ENCODE results near the gene RNF40. TPM values are rescaled to one million over a fixed set of nuclear protein-coding genes. Genes with fewer than 3 reads are reported as not detected.

Gene RNF40
- total RNA-seq, 1 experiment from 2014 or later, result 114 TPM

DNA sequence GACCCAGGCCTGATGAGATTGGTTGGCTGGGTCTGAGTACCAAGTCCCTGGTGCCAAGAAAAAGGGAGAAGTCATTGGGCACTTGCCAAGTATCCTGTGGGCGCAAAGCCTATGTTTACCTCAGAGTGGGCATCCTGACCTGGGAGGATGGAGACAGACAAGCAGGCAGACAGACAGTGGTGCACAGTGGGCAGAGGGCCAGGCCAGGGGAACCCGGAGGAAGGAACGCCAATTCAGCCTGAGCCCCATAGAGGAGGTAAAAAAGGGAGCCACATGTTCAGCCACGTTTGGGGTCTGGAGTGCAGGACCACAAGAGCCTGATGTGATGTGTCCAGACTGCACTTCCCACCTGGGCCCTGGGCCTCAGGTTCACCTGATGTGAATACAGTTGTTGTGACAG lies 8.5 kb upstream of the RNF40 start:
- Histone ChIP-seq H3K9me3 (ENCODE audit: control insufficient read depth, insufficient read depth, low read depth, low read length) (no peaks in the 10 kb centered on the region), H3K4me1 (ENCODE audit: control insufficient read depth, insufficient read depth, low read length) (peaks cover 8% of the 10 kb centered on the region), H3K27me3 (ENCODE audit: control insufficient read depth, insufficient read depth, low read length) (no peaks in the 10 kb centered on the region), H3K4me3 (ENCODE audit: low read depth in 2 of 2, low read length in 2 of 2) (no peak overlapping the region), H3K36me3 (ENCODE audit: control insufficient read depth, insufficient read depth, low read length) (peaks cover 3% of the 10 kb centered on the region), H3K27ac (ENCODE audit: low read length) (no peak overlapping the region)
- ATAC-seq, result no peak
- intact Hi-C loops (cut with micrococcal nuclease; ENCODE audit: unreplicated experiment), result no loop called here
- TF ChIP-seq, protein P1, sequence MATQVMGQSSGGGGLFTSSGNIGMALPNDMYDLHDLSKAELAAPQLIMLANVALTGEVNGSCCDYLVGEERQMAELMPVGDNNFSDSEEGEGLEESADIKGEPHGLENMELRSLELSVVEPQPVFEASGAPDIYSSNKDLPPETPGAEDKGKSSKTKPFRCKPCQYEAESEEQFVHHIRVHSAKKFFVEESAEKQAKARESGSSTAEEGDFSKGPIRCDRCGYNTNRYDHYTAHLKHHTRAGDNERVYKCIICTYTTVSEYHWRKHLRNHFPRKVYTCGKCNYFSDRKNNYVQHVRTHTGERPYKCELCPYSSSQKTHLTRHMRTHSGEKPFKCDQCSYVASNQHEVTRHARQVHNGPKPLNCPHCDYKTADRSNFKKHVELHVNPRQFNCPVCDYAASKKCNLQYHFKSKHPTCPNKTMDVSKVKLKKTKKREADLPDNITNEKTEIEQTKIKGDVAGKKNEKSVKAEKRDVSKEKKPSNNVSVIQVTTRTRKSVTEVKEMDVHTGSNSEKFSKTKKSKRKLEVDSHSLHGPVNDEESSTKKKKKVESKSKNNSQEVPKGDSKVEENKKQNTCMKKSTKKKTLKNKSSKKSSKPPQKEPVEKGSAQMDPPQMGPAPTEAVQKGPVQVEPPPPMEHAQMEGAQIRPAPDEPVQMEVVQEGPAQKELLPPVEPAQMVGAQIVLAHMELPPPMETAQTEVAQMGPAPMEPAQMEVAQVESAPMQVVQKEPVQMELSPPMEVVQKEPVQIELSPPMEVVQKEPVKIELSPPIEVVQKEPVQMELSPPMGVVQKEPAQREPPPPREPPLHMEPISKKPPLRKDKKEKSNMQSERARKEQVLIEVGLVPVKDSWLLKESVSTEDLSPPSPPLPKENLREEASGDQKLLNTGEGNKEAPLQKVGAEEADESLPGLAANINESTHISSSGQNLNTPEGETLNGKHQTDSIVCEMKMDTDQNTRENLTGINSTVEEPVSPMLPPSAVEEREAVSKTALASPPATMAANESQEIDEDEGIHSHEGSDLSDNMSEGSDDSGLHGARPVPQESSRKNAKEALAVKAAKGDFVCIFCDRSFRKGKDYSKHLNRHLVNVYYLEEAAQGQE (IDR thresholded peaks at IDR 0.05; ENCODE audit: insufficient read depth in 1 of 2, low read depth in 2 of 2, low read length in 1 of 2), result no peak
- TF ChIP-seq POLR2AphosphoS5 (IDR thresholded peaks at IDR 0.05; ENCODE audit: low read depth, low read length), result no peak
- in situ Hi-C loops (cut with HindIII; ENCODE audit: low pct_unique_long_range_greater_than_20kb, low sequenced_read_pairs), result no loop called here
- ChIA-PET CTCF (no interaction called here), POLR2A (no interaction called here)
- BruUV-seq (replicated peaks), result no TSS peak
- DNase-seq (ENCODE audit: low read depth, low spot score), result no peak

DNA sequence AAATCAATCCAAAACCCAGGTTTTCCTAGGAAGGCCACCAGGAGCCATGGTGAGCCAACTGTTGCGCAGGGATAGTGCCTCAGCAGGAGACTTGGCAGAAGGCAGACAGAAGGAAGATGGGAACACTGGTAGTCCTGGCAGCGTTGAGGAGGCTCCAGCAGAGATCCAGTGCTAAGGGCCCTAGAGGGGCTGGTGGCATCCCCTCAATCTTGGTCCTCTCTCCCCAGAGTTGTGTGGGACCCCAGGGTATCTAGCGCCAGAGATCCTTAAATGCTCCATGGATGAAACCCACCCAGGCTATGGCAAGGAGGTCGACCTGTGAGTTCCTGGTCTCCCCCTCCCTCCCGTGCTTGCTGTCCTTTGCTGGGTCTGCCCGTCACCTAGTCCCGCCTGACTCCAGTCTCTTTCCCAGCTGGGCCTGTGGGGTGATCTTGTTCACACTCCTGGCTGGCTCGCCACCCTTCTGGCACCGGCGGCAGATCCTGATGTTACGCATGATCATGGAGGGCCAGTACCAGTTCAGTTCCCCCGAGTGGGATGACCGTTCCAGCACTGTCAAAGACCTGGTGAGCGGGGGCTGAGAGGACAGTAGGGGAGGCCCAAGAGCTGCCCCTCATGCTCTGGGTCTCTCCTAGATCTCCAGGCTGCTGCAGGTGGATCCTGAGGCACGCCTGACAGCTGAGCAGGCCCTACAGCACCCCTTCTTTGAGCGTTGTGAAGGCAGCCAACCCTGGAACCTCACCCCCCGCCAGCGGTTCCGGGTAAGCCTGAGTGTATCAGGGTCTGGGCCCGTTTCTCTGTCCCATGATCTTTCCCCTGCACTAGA lies 6.0 kb upstream of the RNF40 start:
- peak; percentile 7; the same call in 1 of the 2 replicates for ATAC-seq

More for the DNA sequence above, 6.0 kb upstream of the RNF40 start:
- TF ChIP-seq, protein P1 (IDR thresholded peaks at IDR 0.05; ENCODE audit: insufficient read depth in 1 of 2, low read depth in 2 of 2, low read length in 1 of 2), result no peak
- TF ChIP-seq POLR2AphosphoS5 (IDR thresholded peaks at IDR 0.05; ENCODE audit: low read depth, low read length), result no peak; the same call in 1 of the 2 replicates
- no peak for TF ChIP-seq SIN3A (IDR thresholded peaks at IDR 0.05; ENCODE audit: borderline replicate concordance, insufficient read depth, low read depth, low read length)
- Histone ChIP-seq H3K27ac (ENCODE audit: low read length) (no peak overlapping the region), H3K36me3 (ENCODE audit: control insufficient read depth, insufficient read depth, low read length) (peaks cover 3% of the 10 kb centered on the region), H3K9me3 (ENCODE audit: control insufficient read depth, insufficient read depth, low read depth, low read length) (no peaks in the 10 kb centered on the region), H3K4me1 (ENCODE audit: control insufficient read depth, insufficient read depth, low read length) (peaks cover 17% of the 10 kb centered on the region), H3K27me3 (ENCODE audit: control insufficient read depth, insufficient read depth, low read length) (no peaks in the 10 kb centered on the region), H3K4me3 (ENCODE audit: low read depth in 2 of 2, low read length in 2 of 2) (no peak overlapping the region)
- in situ Hi-C loops (cut with HindIII; ENCODE audit: low pct_unique_long_range_greater_than_20kb, low sequenced_read_pairs) (no loop called here), intact Hi-C loops (cut with micrococcal nuclease; ENCODE audit: unreplicated experiment) (no loop called here)
- no peak for DNase-seq (ENCODE audit: low read depth, low spot score)
- BruUV-seq (replicated peaks), result no TSS peak
- ChIA-PET CTCF (no interaction called here), POLR2A (no interaction called here)
